AG04450 (cell line): ENCODE data around the gene COL5A1. TPM values are rescaled to one million over a fixed set of nuclear protein-coding genes. Genes with fewer than 3 reads are reported as not detected.

Source experiments
- CTCF ChIA-PET: fragments of 300-600, 350-600 bp; formaldehyde crosslinking; extraction: SDS; loops from one replicate; lab custom pipeline; 2022; ENCODE audit warnings: antibody characterized with exemption, inconsistent platforms; lab: Charles Lee
- POLR2A ChIA-PET: fragments of 350-600 bp; formaldehyde crosslinking; extraction: SDS; loops from one replicate; lab custom pipeline; 2021; ENCODE audit warnings: antibody characterized with exemption, inconsistent platforms; lab: Yijun Ruan, JAX
- DNase-seq: peaks from one replicate; pipeline ENCODE4 v3.0.0-alpha.2; 2011; ENCODE audit warnings: low read depth, low spot score
- H3K27ac ChIP-seq: one replicate; pipeline ENCODE4 v1.5.1; 2012; ENCODE audit warnings: low read depth, low read length, control low read depth
- H3K27me3 ChIP-seq: one replicate; pipeline ENCODE4 v1.6.0; 2012; ENCODE audit warnings: low read length; ENCODE audit not compliant: control insufficient read depth, insufficient read depth
- H3K4me3 ChIP-seq: 2 replicates; pipeline ENCODE4 v1.5.1; 2011; ENCODE audit warnings: mild to moderate bottlenecking, low read depth, low read length, control low read depth
- H3K9me3 ChIP-seq: 2 replicates; pipeline ENCODE4 v1.5.1; 2012; ENCODE audit warnings: low read length; ENCODE audit not compliant: control insufficient read depth, insufficient read depth
- CTCF ChIP-seq: IDR thresholded peaks from 2 replicates; pipeline ENCODE4 v1.5.1; 2011; ENCODE audit warnings: low read depth, low read length, control low read depth, inconsistent platforms
- polyA plus RNA-seq: library from polyadenylated mRNA; depleted of rRNA; stranded (reverse); fragments of >200 nt; gene quantifications from 2 replicates; pipeline ENCODE4 v1.2.3, GENCODE V29; 2011

The COL5A1 gene
- polyA plus RNA-seq, 1 experiment: 73.3 TPM

- Histone ChIP-seq H3K27ac (no peak overlapping the region), H3K4me3 (no peak overlapping the region), H3K9me3 (no peaks in the 10 kb centered on the region), H3K27me3 (peaks cover 15% of the 10 kb centered on the region)
- ChIA-PET POLR2A (no interaction called here), CTCF (no interaction called here)
- DNase-seq: no peak
- no peak for TF ChIP-seq CTCF
Measured at GRCh38 chr9:134879664-134880483, 238.3 kb downstream of the COL5A1 start.

GRCh38 chr9:134880484-134881312 lies 239.1 kb downstream of the COL5A1 start, which contains the start of gene FCN2:
Gene FCN2, plus strand, starts transcription at chr9:134880810. Its CDS starts 12 bp downstream, at chr9:134880822.
- Histone ChIP-seq H3K27ac (no peak within 1 kb of the TSS), H3K4me3 (no peak within 1 kb of the TSS), H3K27me3 (peaks cover 15% of the 10 kb centered on the region), H3K9me3 (no peaks in the 10 kb centered on the region; the same call in 1 of the 2 replicates)
- CTCF ChIA-PET: no interaction called here
- POLR2A ChIA-PET: no interaction called here
- no peak for DNase-seq
- no peak for TF ChIP-seq CTCF

GRCh38 chr9:134881313-134881670 lies 239.7 kb downstream of the COL5A1 start:
- no peak for TF ChIP-seq CTCF
- POLR2A ChIA-PET: no interaction called here
- no peak overlapping the region for H3K4me3 ChIP-seq
- DNase-seq: no peak
- no peak overlapping the region for H3K27ac ChIP-seq
- H3K27me3 ChIP-seq: peaks cover 15% of the 10 kb centered on the region
- no peaks in the 10 kb centered on the region; the same call in 1 of the 2 replicates for H3K9me3 ChIP-seq
- CTCF ChIA-PET: no interaction called here

GRCh38 chr9:134882204-134882785 lies 240.7 kb downstream of the COL5A1 start:
- TF ChIP-seq CTCF: no peak
- no peak for DNase-seq
- no peak overlapping the region for H3K27ac ChIP-seq
- ChIA-PET POLR2A (no interaction called here), CTCF (no interaction called here)
- no peaks in the 10 kb centered on the region; the same call in 1 of the 2 replicates for H3K9me3 ChIP-seq
- no peak overlapping the region for H3K4me3 ChIP-seq
- peaks cover 19% of the 10 kb centered on the region for H3K27me3 ChIP-seq
